OCI-LY7 (cell line): ENCODE data around the gene LGI4. TPM values are rescaled to one million over a fixed set of nuclear protein-coding genes. Genes with fewer than 3 reads are reported as not detected.

ENCODE experiments used
- BruUV-seq: library from RNA; stranded (reverse); fragments of 400-500 nt; replicated peaks from 2 replicates; lab custom pipeline; 2021; lab: Mats Ljungman, UMichigan
- CTCF ChIA-PET: fragments of 300-600 bp; sonication (Branson Sonifier 250); formaldehyde crosslinking; loops from one replicate; lab custom pipeline; 2022; ENCODE audit warnings: antibody characterized with exemption; ENCODE audit not compliant: unreplicated experiment; lab: Charles Lee
- POLR2A ChIA-PET: fragments of 300-600 bp; sonication (Branson Sonifier 250); formaldehyde crosslinking; loops from one replicate; lab custom pipeline; 2022; ENCODE audit warnings: antibody characterized with exemption; lab: Charles Lee
- DNase-seq: peaks from one replicate; pipeline ENCODE4 v3.0.0-alpha.2; 2015; ENCODE audit warnings: low spot score
- H2AFZ ChIP-seq: fragments of 200-600 bp; sonication (generic), shearing (Covaris generic); 2 replicates; pipeline ENCODE4 v1.6.1; 2014; ENCODE audit warnings: mild to moderate bottlenecking, antibody characterized with exemption, low read length, moderate library complexity
- H3K27ac ChIP-seq: fragments of 200-600 bp; sonication (generic); 2 replicates; pipeline ENCODE4 v1.5.1; 2014; ENCODE audit warnings: mixed run types, low read depth, mild to moderate bottlenecking, moderate library complexity, low read length, inconsistent platforms; ENCODE audit not compliant: poor library complexity, severe bottlenecking
- H3K36me3 ChIP-seq: fragments of 200-600 bp; sonication (generic); 2 replicates; pipeline ENCODE4 v1.6.1; 2014; ENCODE audit warnings: mild to moderate bottlenecking, antibody characterized with exemption, low read length, moderate library complexity, mixed read lengths; ENCODE audit not compliant: insufficient read depth
- H3K4me1 ChIP-seq: fragments of 200-600 bp; sonication (generic); 2 replicates; pipeline ENCODE4 v1.5.1; 2014; ENCODE audit warnings: mild to moderate bottlenecking, low read length; ENCODE audit not compliant: insufficient read depth, poor library complexity, severe bottlenecking
- H3K4me2 ChIP-seq: fragments of 200-600 bp; sonication (generic); 2 replicates; pipeline ENCODE4 v1.6.1; 2014; ENCODE audit warnings: mild to moderate bottlenecking, low read length
- H3K4me3 ChIP-seq: fragments of 200-600 bp; sonication (generic); 2 replicates; pipeline ENCODE4 v1.5.1; 2014; ENCODE audit warnings: mild to moderate bottlenecking, low read depth, low read length; ENCODE audit not compliant: poor library complexity, severe bottlenecking
- H3K79me2 ChIP-seq: fragments of 200-600 bp; sonication (generic); 2 replicates; pipeline ENCODE4 v1.6.1; 2016; ENCODE audit warnings: low read depth, mild to moderate bottlenecking, low read length, moderate library complexity, mixed read lengths; ENCODE audit not compliant: insufficient read depth
- H3K9me2 ChIP-seq: fragments of 200-600 bp; sonication (generic); 2 replicates; pipeline ENCODE4 v1.6.1; 2016; ENCODE audit warnings: mild to moderate bottlenecking, low read length, mixed read lengths; ENCODE audit not compliant: insufficient read depth
- H3K9me3 ChIP-seq: fragments of 200-600 bp; sonication (generic); 2 replicates; pipeline ENCODE4 v1.6.1; 2014; ENCODE audit warnings: mild to moderate bottlenecking, mixed run types, low read length, mixed read lengths
- H4K20me1 ChIP-seq: fragments of 200-600 bp; sonication (generic); 2 replicates; pipeline ENCODE4 v1.6.1; 2014; ENCODE audit warnings: mild to moderate bottlenecking, antibody characterized with exemption, low read length, moderate library complexity, mixed read lengths; ENCODE audit not compliant: insufficient read depth
- CTCF ChIP-seq: fragments of 200-600 bp; sonication (generic); conservative IDR thresholded peaks from 2 replicates; pipeline ENCODE4 v1.5.1; 2014; ENCODE audit warnings: mild to moderate bottlenecking, antibody characterized with exemption, low read length, moderate library complexity, mixed read lengths
- EZH2phosphoT487 ChIP-seq: fragments of 200-600 bp; sonication (generic); IDR thresholded peaks from 2 replicates; pipeline ENCODE4 v1.6.1; 2018; ENCODE audit warnings: low read depth, borderline replicate concordance, mild to moderate bottlenecking, mixed run types, antibody characterized with exemption, low read length, moderate library complexity, mixed read lengths
- intact Hi-C: fragments of 100-400 bp; cut with micrococcal nuclease; formaldehyde crosslinking; loops from one replicate; pipeline ENCODE4 v1.10.0; 2022; ENCODE audit not compliant: unreplicated experiment
- total RNA-seq, 2 experiments: library from RNA; depleted of rRNA in 1 of 2; stranded (reverse); fragments of >200 nt in 1 of 2; shearing (Covaris generic) in 1 of 2; gene quantifications; 2 replicates each; pipeline ENCODE4 v1.2.3, GENCODE V29; 2014 to 2022

The LGI4 gene
- total RNA-seq, 2 experiments from 2014 or later = 0.28 to 5.9 TPM

- H3K9me2 ChIP-seq = no peaks in the 10 kb centered on the region
- no peak for TF ChIP-seq EZH2phosphoT487
- no peaks in the 10 kb centered on the region for H3K9me3 ChIP-seq
- H4K20me1 ChIP-seq = no peaks in the 10 kb centered on the region
- intact Hi-C loops = no loop called here
- no TSS peak for BruUV-seq
- DNase-seq = no peak
- no peaks in the 10 kb centered on the region for H3K79me2 ChIP-seq
- no peak overlapping the region for H3K4me3 ChIP-seq
- no peak overlapping the region for H2AFZ ChIP-seq
- ChIA-PET POLR2A (no interaction called here), CTCF (no interaction called here)
- no peaks in the 10 kb centered on the region for H3K36me3 ChIP-seq
- H3K27ac ChIP-seq = no peak overlapping the region
- H3K4me1 ChIP-seq = peaks cover 13% of the 10 kb centered on the region
- H3K4me2 ChIP-seq = no peak overlapping the region
Measured at GRCh38 chr19:35077411-35078223, 57.2 kb downstream of the LGI4 start.

- H3K4me1 ChIP-seq = peaks cover 11% of the 10 kb centered on the region
- no peak overlapping the region for H3K4me2 ChIP-seq
- H3K4me3 ChIP-seq = no peak overlapping the region
- TF ChIP-seq CTCF = no peak
- no peak for TF ChIP-seq EZH2phosphoT487
- peak; percentile 22 for DNase-seq
- no peak overlapping the region for H2AFZ ChIP-seq
- H3K9me3 ChIP-seq = no peaks in the 10 kb centered on the region
- intact Hi-C loops = no loop called here
- no peaks in the 10 kb centered on the region for H3K79me2 ChIP-seq
- H4K20me1 ChIP-seq = no peaks in the 10 kb centered on the region
- CTCF ChIA-PET = no interaction called here
- no TSS peak for BruUV-seq
- no peak overlapping the region for H3K27ac ChIP-seq
- H3K9me2 ChIP-seq = no peaks in the 10 kb centered on the region
- H3K36me3 ChIP-seq = no peaks in the 10 kb centered on the region
- POLR2A ChIA-PET = no interaction called here
Measured at GRCh38 chr19:35076657-35077056, 58.2 kb downstream of the LGI4 start.

GRCh38 chr19:35076026-35076370 lies 58.9 kb downstream of the LGI4 start:
- POLR2A ChIA-PET = no interaction called here
- H3K27ac ChIP-seq = no peak overlapping the region
- no peaks in the 10 kb centered on the region for H4K20me1 ChIP-seq
- no peaks in the 10 kb centered on the region for H3K79me2 ChIP-seq
- no peak overlapping the region for H3K4me3 ChIP-seq
- peaks cover 6% of the 10 kb centered on the region for H3K4me1 ChIP-seq
- H3K9me3 ChIP-seq = no peaks in the 10 kb centered on the region
- CTCF ChIA-PET = no interaction called here
- no peak overlapping the region for H3K4me2 ChIP-seq
- H2AFZ ChIP-seq = no peak overlapping the region
- TF ChIP-seq CTCF (no peak), EZH2phosphoT487 (no peak)
- intact Hi-C loops = no loop called here
- H3K36me3 ChIP-seq = no peaks in the 10 kb centered on the region
- BruUV-seq = no TSS peak
- no peak for DNase-seq
- no peaks in the 10 kb centered on the region for H3K9me2 ChIP-seq
